Measurements from ENCODE around the gene ZNF784.
A peak's percentile ranks its signal among the peaks of the same experiment; 100 is the strongest.

ZNF784 gene

GRCh38 chr19:55655648-55656040, 31.3 kb upstream of the ZNF784 start:
- DNase-seq: no peak

DNA sequence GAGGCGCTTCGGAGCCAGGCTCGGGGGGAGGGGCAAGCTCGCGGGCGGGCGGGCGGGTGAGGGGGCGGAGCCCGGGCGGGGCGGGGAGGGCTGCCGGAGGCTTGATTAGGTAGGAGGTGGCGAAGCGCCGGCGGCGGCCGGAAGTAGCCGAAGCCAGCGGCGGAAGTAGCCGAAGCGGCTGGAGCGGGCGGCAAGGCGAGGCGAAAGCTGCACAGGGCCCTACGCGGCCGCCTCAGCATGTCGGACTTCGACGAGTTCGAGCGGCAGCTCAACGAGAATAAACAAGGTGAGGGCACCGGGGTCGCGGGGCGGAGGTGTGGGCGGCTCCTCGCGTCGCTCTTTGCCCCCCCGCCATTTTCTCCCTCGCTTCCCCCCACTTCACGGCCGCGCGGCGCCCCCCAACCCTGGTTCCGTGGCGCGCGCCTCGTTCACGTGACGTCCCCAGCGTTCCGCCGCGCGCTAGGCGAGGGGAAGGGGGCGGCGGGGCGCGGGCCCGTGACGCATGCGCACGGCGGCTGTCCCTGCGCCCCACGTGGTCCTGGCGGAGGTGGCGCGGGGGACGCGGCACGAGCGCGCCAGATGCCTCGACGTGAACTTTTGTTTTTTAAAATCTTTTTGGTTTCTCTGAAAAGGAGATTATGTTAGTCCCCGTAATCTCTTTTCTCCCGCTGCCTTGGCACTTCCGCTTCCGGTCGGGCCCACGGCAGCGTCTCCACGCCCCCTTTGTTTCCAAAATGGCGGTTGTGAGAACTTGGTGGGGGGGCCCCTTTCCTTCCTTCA, 30.7 kb upstream of the ZNF784 start, which contains the start of gene U2AF2:
U2AF2 (plus strand) TSS at position 168 of the 780 bp plus-strand sequence; CDS start at position 238, 70 bp downstream.
- peak; percentile 83 to 99 for DNase-seq

GRCh38 chr19:55654323-55654867, 30.0 kb upstream of the ZNF784 start:
- peak; percentile 99 to 100 for DNase-seq

GRCh38 chr19:55653651-55654322, 29.4 kb upstream of the ZNF784 start:
- DNase-seq: peak; percentile 99 to 100

- DNase-seq: no peak
Observed at GRCh38 chr19:55652311-55653128, 28.2 kb upstream of the ZNF784 start.

GRCh38 chr19:55651236-55651635, 26.9 kb upstream of the ZNF784 start:
- no peak for DNase-seq

- DNase-seq: no peak
Observed at GRCh38 chr19:55650602-55651230, 26.4 kb upstream of the ZNF784 start.

- no peak for DNase-seq
Observed at GRCh38 chr19:55650126-55650557, 25.8 kb upstream of the ZNF784 start.

GRCh38 chr19:55649268-55650125, 25.1 kb upstream of the ZNF784 start:
- no peak for DNase-seq

- no peak for DNase-seq
Observed at GRCh38 chr19:55648585-55649267, 24.4 kb upstream of the ZNF784 start.

DNA sequence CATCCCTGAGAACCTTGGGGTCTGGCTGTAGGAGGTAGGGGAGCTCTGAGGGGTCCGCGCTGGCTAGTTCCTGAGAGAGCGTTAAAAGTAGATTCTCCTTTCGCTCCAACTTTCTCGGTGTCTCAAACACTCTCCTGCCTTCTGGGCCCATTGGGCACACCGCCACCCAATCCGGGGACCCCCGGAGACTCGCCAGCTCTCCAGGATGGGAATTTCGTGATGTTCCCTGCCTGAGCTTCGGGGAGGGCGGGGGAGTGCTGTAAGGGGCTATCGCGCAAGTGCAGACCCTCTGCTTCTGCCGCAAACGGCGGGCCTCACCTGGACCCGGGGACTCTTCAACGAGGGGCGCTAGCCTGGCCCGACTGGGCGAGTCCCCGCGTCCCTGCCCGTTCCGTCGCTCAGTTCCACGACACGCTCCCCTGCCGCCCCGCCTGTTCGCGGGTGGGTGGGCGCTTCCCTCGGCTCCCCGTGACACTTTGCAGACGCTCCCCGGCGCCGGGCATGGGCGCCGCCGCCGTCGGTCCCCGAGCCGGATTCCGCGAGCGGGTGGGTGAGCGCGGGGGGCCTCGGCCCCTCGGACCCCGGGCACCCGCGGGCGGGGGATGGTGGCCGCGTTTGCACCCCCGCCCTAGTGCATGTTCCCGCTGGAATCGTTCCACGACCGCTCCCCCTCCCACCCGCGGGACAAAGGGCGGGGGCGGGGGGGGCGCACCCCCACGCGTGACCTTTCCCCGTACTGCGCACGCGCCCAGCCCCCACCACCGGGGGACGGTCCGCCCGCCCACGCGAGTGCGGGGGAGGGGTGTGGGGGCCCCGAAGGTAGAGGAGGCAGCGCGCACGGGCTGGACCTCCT, 23.6 kb upstream of the ZNF784 start, which contains the start of gene CCDC106:
CCDC106 (plus strand) TSS at position 481 of the 853 bp plus-strand sequence. CDS start 835 bp downstream, outside the sequence.
- peak; percentile 68 to 88 for DNase-seq

DNA sequence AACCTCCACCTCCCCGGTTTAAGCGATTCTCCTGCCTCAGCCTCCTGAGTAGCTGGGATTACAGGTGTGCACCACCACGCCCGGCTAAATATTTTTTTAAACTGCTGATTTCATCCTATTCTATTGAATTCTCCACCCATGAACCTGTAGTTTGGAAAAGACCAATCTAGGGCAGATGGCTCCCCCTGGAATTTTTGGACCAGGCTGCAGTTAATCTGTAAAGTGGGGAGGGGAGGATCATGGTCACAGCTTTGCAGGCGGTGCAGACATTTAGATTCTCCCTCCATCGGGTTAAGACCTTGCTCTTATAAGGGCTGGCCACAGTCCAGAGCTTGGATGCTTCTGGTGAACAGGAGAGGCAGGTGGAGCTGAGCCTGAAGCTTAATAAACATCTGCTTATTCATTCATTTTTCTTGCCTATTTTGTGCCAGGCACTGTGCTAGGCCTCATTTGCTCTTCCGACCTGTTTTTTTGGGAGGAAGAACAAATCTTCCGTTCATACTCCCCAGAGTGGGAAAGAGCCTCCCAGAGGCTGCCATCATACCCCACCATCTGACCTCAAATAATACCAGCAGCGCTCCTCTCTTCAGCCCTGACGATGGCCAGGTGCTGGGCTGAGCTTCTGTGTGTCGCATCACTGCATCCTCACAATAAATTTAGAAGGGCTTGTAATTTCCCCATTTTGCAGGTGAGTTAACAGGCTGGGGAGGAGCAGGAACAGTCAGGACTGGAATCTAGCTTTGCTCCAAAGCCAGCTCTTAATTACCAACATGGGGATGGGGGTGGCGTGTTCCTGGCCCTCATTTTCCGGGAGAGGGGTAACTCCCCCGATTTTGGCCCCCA, 22.7 kb upstream of the ZNF784 start:
- peak in 1 of 2 experiments; percentile 31 for DNase-seq

DNA sequence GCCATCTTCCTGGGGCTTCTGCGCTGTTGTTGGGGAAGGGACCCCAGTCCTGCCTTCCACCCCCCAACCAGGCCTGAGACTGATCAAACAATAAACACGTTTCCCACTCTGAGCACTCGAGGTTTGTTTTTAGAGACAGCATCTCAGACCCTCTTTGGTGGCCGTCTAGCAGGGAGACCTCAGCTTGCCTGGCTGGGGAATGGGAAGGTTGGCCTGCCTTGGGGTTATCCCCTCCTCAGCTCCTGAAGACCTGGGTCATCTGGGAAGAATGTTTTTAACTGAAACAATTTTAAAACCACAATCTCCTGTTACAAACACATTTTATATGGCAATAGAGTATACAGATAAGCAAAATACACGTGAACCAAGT, 21.1 kb upstream of the ZNF784 start:
- DNase-seq: no peak

DNA sequence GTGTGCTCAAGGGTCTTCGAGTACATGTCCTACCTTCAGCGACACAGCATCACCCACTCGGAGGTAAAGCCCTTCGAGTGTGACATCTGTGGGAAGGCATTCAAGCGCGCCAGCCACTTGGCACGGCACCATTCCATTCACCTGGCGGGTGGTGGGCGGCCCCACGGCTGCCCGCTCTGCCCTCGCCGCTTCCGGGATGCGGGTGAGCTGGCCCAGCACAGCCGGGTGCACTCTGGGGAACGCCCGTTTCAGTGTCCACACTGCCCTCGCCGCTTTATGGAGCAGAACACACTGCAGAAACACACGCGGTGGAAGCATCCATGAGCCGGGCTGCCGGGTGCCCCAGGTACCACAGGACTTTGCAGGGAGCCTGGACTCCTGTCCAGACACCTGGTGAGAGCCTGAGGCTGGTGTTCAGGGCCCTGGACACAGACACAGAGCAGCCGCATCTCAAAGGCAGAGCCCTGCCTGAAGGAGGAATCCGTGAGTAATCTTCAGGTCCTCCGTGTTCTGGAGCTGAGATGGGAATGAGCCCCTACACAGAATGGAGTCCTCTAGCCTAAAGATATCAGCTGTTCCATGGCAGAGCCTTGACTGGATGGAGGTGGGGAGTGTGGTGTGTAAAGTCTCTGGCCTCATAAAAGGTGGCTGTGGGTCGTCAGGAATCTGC, 20.6 kb upstream of the ZNF784 start:
- no peak for DNase-seq

DNA sequence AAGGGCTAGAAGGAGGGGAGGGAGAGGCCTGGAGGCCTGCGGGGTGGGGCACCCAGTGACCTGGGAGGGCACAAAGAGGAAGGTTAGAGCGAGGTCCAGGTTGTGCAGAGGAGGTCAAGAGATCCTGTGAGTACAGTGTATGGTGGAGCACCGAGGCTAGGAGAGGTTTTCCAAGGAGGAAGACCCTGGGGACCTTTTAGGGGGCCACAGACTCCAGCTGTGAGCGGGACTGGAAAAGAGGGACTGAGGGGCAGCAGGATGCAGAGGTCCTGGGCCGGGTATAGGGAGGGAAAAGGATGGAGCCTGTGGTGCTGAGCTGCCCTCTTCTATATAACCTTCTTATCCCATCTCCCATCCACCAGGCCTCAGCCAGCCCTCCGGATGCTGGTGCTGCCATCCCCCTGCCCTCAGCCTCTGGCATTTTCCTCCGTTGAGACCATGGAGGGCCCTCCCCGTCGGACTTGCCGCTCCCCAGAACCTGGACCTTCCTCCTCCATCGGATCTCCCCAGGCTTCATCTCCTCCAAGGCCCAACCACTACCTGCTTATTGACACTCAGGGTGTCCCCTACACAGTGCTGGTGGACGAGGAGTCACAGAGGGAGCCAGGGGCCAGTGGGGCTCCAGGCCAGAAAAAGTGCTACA, 19.9 kb upstream of the ZNF784 start:
- no peak for DNase-seq

DNA sequence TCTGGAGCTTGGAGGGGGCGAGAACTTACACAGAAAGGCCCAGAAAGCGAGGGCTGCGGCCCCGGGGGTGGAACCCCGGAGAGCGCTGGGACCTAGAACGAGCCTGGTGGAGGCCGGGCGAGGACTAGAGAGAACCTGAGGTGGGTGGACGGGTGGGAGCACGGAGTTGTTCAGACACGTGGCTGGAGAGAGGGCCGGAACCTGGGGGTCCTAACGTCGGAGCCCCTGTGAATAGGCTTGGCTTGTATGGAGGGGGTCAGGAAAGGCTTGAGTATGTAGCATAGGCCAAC, 19.5 kb upstream of the ZNF784 start:
- no peak for DNase-seq

DNA sequence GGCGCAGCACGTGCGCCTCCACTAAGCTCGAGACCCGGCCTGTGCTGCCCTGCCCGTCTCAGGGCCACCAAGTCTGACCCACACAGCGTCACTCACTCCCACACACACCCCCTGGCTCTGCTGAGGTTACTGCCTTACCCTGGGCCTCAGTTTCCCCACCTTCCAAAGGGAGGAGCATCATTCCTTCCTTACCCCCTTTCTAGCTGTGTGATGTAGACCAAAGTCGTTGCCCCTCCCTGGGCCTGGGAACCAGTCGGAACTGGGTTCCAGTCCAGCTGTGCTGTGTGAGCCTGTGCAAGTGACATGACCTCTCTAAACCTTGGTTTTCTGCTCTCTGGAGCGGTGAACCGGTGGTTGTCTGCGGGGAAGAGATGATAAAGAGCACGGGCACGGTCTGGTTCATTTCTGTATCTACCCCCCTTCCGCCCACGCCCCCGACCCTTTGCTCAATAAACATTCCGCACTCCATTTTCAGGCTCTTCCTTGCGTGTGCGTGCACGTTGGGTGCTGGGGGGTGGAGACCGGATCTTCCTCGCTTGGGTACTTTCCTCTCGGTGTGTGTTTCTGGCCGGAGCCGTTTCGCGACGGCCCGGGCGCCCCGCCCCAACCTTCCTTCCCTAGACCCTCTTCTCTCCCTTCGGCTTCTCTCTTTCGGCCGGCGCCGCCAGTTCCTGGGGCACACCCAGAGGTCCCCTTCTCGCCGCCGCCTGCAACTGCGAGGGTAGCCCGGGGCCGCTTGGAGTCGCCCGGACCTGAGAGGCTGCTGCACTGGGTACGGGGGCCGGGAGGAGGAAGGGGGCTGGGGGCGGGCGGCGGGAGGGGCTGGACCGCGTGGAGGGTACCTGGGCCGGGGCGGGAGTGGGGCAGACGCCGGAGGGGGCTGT, 18.9 kb upstream of the ZNF784 start, which contains the start of gene ZNF581:
ZNF581 (plus strand) TSS at position 647 of the 884 bp plus-strand sequence. CDS start 923 bp downstream, outside the sequence.
- DNase-seq: peak; percentile 71 to 78
